ENCODE measurements around the gene MCM10.

The MCM10 gene

GRCh38 chr10:13167568-13167967 is 6.2 kb downstream of the MCM10 start:
- no peak for DNase-seq

- DNase-seq = no peak
Observed at GRCh38 chr10:13168781-13169180, 7.4 kb downstream of the MCM10 start.

GRCh38 chr10:13173616-13174015 is 12.3 kb downstream of the MCM10 start:
- DNase-seq = no peak

- DNase-seq = no peak
Observed at GRCh38 chr10:13180788-13181187, 19.4 kb downstream of the MCM10 start.

GRCh38 chr10:13182424-13182823 is 21.1 kb downstream of the MCM10 start:
- DNase-seq = no peak

- no peak for DNase-seq
Observed at GRCh38 chr10:13183625-13184024, 22.3 kb downstream of the MCM10 start.

GRCh38 chr10:13184276-13184675 is 22.9 kb downstream of the MCM10 start:
- DNase-seq = no peak

GRCh38 chr10:13184730-13185514 is 23.6 kb downstream of the MCM10 start:
- no peak for DNase-seq

GRCh38 chr10:13187135-13187534 is 25.8 kb downstream of the MCM10 start:
- DNase-seq = no peak

- DNase-seq = no peak
Observed at GRCh38 chr10:13188593-13188992, 27.2 kb downstream of the MCM10 start.

GRCh38 chr10:13189961-13190360 is 28.6 kb downstream of the MCM10 start:
- DNase-seq = no peak

- DNase-seq = no peak
Observed at GRCh38 chr10:13190816-13191215, 29.5 kb downstream of the MCM10 start.

- DNase-seq = no peak
Observed at GRCh38 chr10:13191362-13191761, 30.0 kb downstream of the MCM10 start.

GRCh38 chr10:13193637-13194036 is 32.3 kb downstream of the MCM10 start:
- no peak for DNase-seq

- DNase-seq = no peak
Observed at GRCh38 chr10:13195016-13195415, 33.7 kb downstream of the MCM10 start.

- DNase-seq = no peak
Observed at GRCh38 chr10:13201132-13201531, 39.8 kb downstream of the MCM10 start.

GRCh38 chr10:13206091-13206490 is 44.7 kb downstream of the MCM10 start:
- DNase-seq = no peak

GRCh38 chr10:13206546-13207443 is 45.4 kb downstream of the MCM10 start:
- no peak for DNase-seq

GRCh38 chr10:13213163-13213562 is 51.8 kb downstream of the MCM10 start:
- no peak for DNase-seq

GRCh38 chr10:13218878-13219277 is 57.5 kb downstream of the MCM10 start:
- DNase-seq = no peak

- DNase-seq = no peak
Observed at GRCh38 chr10:13219685-13220670, 58.6 kb downstream of the MCM10 start.

- no peak for DNase-seq
Observed at GRCh38 chr10:13221572-13221971, 60.2 kb downstream of the MCM10 start.

GRCh38 chr10:13222151-13222550 is 60.8 kb downstream of the MCM10 start:
- DNase-seq = no peak

Data from NCI-H226 (cell line).